DMS53 treated with DMSO at 0.1 percent for 48 hours (cell line): ENCODE results near the gene NAV2.

Experiments
- DNase-seq: peaks from one replicate; lab custom pipeline; 2025; ENCODE audit not compliant: unreplicated experiment; lab: John Stamatoyannopoulos, UW

Gene NAV2

DNA sequence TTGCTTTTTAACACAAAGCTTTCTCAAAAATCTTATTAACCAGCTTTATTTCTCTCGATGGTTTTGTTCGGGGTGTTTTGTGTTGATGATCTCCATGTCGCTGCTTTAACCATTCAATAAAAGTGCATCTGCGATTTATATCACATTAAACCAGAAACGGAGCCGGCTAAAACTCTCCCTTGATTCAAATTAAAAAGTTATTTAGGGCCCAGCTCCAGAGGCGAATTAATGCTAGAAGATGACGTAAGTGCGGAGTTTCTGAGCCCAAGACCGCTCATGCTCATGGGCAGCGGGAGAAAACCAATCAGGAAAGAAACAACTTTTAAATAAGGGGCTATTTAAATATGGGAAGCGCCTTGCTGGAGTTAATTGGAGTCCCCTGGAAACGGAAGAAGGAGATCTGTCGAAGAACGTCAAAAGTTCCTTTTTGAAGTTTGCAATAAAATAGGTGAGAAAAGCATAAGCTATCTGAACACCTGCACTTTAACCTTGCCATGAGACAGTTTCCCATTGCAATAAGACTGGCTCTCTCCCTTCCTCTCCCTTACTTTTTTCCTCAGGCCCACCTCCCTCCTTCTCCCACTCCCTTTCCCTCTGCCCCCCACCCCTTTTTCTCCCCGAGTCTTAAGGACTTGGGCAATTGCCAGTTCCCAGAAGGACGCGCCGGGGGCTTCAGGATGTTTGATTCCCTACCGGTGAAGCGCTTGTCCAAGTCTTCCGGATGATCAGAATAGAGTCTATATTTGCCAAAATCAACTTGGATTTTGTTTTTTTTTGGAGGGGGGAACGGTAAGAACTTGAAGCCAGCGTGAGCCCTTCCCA is 449.5 kb downstream of the NAV2 start:
- DNase-seq, result no peak

DNA sequence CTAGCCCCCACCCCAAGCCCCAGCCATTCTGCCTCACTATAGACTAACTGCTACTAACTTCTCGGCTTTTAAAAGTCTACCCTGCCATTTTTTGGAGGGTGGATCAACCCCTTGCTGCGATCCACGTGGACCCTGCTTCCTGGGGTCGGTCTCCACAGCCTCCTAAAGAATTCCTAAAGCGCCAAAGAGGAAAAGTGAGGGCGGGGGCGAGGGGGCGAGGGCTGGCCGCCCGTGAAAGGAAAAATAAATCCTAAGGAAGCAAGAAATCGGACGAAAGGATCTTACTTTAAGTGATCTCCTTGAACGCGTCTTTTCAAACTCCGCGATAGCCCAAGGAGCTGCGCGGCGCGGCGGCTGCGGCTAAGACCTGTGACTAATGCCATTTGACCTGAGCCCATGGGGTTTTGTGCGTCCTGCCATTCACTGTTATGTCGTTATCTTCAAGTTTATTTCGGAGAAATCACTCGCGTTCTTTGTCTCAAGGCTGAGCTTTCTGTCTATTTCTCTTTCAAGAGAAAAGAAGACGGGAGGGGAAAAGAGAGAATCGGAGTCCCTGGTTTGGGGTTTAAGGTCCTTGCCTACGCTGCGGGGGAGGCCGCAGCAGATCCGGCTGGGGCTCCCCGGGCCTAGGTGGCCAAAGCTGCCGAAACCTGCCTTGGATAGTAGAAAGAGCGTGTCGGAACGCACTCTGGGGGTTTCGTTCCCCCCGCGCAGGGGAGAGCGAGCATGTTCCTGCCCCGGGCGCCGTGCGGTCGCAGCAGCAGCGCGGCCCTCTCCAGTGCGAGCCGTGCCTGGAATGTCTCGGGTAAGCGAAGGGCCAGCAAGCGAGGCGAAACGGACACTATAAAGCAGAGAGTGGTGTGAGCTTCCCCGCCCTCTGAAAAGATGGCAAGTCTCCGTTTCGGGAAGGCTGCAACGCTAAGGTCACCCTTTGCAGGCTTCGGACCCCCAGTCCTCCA is 450.5 kb downstream of the NAV2 start:
- no peak for DNase-seq

DNA sequence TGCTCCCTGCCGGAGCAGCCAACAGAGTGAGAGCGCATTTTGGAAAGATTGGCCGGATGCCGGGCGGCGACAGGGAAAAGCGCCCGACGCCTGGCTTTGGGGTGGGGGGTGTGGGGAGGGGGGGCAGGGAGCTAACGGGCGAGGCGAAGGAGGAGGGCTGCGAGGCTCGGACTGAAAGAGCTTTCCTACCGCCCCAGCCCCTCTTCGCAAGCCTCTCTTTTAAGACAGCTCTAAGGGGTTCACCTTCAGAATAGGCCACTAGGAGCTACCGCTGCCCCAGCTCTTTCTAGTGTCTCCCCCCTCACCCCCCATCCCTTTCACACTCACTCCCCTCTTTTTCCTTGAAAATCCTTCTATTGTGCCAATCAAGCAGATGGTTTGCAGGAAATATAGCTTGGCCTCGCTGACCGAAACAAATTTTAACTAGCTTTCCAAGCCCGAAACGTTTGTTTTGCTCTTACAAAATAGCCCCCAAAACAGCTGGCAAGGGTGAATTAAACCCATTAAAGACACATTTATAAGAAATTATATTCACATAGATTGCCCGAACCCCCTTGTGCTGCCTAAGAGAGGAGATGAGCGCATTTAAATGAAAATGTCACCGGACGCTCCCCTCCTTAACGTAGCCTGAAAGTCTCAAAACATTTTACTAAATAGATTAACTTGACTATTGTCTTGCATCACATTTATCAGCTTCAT is 451.3 kb downstream of the NAV2 start:
- no peak for DNase-seq
